Esophagus muscularis mucosa (tissue), 4 donors: ENCODE results near the gene TIMM21.

Experiments used
- EP300 ChIP-seq: sonication (generic); formaldehyde crosslinking; IDR thresholded peaks from one replicate; pipeline ENCODE4 v1.6.1; 2017; ENCODE audit warnings: antibody characterized with exemption
- POLR2A ChIP-seq: fragments of 450-650 bp; IDR thresholded peaks from one replicate; pipeline ENCODE4 v1.6.1; 2017; ENCODE audit warnings: antibody characterized with exemption, moderate library complexity, mild to moderate bottlenecking, low read depth
- POLR2AphosphoS5 ChIP-seq, 2 donors: sonication (generic); formaldehyde crosslinking; IDR thresholded peaks; one replicate each; pipeline ENCODE4 v1.6.1; 2017; ENCODE audit warnings: antibody characterized with exemption in 2 of 2
- TF ChIP-seq, protein P1 (sequence below), 3 experiments: fragments of 200-600 bp in 2 of 3; fragments of 450-650 bp in 1 of 3; sonication (generic) in 2 of 3; IDR thresholded peaks; one replicate each; pipeline ENCODE4 v1.5.1; 2017 to 2019; ENCODE audit warnings: antibody characterized with exemption in 3 of 3, mild to moderate bottlenecking in 2 of 3, moderate library complexity in 1 of 3

DNA sequence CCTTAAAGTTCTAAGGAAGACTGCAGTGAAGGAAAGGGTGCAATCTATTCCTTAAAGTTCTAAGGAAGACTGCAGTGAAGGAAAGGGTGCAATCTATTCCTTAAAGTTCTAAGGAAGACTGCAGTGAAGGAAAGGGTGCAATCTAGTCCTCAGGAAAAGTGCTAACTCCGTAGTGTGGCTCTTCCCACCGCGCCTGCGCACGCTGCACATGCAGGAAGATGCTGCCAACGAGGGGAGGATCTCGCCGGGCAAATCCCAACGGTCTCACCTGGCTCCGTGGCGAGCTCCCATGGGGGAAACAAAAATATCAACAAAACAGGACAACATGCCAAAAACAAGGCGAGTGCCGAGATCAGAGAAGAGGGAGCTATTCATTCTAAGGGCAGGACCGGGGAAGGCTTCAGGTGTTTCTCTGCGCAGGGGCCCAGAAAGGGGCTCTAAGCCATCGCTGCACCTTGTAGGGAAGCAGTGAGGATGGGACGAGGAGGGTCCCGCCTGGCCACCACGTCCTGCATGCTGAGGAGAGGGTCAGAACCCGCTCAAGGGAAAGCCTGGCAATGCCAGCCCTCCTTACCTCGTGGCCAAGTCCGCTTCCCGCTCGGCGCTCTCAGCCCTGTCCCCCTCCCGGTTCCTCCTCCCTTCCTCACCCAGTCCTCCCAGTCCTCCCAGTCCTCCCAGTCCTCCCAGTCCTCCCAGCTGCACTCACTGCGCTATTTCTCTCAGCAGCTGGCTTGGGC, 24.5 kb downstream of the TIMM21 start:
- TF ChIP-seq, protein P1, sequence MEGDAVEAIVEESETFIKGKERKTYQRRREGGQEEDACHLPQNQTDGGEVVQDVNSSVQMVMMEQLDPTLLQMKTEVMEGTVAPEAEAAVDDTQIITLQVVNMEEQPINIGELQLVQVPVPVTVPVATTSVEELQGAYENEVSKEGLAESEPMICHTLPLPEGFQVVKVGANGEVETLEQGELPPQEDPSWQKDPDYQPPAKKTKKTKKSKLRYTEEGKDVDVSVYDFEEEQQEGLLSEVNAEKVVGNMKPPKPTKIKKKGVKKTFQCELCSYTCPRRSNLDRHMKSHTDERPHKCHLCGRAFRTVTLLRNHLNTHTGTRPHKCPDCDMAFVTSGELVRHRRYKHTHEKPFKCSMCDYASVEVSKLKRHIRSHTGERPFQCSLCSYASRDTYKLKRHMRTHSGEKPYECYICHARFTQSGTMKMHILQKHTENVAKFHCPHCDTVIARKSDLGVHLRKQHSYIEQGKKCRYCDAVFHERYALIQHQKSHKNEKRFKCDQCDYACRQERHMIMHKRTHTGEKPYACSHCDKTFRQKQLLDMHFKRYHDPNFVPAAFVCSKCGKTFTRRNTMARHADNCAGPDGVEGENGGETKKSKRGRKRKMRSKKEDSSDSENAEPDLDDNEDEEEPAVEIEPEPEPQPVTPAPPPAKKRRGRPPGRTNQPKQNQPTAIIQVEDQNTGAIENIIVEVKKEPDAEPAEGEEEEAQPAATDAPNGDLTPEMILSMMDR (IDR thresholded peaks at IDR 0.05), result no peak
- TF ChIP-seq EP300, result no peak
- no peak for TF ChIP-seq POLR2AphosphoS5 (IDR thresholded peaks at IDR 0.05)
- no peak for TF ChIP-seq POLR2A
